ENCODE results near the gene MYO7B.
"Not testable (repeated sequence)": the region's sequence is repeated elsewhere in the genome, so short reads cannot be mapped to it uniquely, and the experiment has no call there.

MYO7B gene

DNA sequence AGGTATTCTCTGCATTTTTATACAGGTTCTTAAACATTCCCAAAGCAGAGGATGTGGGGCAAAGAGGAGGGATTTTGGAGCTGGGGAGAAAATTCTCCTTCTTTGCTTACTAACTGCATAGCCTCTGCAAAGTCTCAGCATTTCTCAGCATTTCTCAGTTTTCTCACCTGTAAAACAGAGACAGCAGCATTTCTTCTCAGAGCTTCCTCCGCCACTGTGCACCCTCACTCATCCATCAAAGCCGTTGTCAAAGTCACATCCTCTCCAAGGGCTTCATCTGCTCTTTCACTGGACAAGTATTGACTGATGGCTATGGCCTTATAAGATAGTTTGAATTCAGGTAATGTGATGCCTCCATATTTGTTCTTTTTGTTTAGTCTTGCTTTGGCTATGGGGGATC lies 17.4 kb downstream of the MYO7B start:
- no peak for DNase-seq

DNA sequence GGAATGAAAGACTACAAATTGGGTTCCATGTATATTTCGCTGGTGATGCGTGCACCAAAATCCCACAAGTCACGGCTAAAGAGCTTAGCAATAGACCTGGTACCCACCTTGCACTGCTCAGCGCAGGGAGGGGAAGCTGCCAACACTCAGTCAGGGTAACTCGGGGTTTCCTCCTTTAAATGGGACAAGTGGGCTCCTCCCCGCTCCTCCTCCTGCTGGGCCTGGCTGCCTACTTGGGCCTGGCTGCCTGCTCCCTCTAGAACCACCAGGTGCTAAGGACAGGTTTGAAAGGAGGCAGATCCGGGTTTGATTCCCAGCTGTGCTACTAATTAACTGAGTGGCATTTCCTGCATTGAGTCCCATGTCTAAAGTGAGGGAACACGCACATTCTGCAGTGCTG lies 23.4 kb downstream of the MYO7B start:
- no peak for DNase-seq

DNA sequence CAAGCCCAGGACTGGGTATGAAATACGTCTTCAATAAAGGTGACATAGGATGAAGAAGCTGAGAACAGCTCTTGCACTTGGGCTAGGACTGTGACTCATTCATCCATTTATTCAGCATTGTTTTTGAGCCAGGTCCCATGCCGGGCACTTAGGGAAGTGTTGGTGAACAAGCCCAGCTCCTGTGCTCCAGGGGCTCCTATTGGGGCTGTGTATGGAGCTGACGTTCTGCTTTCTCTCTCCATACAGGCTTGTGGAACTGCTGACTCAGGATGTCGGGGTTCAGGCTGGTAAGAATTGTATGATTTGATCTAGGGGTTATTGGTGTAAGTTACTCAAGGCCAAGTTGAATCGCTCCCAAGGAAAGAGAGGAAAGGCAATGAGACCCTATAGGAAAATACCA lies 24.0 kb downstream of the MYO7B start:
- DNase-seq = no peak

DNA sequence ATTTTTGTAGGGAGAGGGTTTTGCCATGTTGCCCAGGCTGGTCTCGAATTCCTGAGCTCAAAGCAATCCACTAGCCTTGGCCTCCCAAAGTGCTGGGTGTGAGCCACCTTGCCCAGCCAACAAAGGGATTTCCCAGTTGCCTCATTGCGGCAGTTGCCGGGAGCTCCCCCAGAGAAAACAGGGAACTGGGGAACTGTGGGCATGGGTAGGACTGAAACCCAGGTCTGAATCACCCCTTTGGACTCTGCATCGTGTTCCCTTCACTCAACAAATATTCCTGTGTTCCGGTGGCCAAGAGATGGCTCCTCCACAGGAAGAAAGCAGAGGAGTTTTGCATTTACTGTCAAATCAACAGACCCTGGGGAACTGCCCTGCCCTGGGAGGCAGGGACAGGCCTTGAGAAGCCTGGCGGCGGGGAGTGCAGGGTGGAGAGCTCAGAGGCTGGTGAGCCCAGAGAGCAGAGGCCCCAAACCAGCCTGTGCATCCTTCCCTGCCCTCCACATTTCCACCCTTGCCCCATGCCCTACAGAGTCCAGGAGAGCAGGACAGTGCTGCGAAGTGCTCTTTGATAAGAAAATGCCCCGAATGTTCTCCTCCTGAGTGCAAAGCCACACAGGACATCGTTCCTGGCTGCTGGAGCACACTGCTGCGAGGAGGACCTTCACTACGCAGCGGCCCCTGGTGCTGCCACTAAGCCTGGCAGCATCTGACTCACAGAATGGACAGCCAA lies 24.9 kb downstream of the MYO7B start:
- no peak for DNase-seq

DNA sequence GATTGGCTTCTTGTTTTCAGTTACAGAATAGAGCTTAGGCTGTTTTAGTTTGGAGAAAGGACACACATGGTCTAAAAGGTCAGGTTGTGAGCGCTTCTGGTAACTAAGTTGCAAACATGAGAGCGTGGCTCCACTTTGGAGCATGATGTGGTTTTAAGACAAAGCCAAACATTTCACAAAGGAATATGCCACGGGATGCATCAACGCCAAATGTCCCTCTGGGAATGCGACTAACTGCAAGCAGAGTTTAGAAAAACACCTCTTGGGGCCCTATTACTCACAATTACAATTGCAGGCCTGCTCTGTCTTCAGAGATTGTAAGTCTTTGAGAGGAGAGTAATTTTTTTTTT lies 25.4 kb downstream of the MYO7B start:
- DNase-seq = no peak

DNA sequence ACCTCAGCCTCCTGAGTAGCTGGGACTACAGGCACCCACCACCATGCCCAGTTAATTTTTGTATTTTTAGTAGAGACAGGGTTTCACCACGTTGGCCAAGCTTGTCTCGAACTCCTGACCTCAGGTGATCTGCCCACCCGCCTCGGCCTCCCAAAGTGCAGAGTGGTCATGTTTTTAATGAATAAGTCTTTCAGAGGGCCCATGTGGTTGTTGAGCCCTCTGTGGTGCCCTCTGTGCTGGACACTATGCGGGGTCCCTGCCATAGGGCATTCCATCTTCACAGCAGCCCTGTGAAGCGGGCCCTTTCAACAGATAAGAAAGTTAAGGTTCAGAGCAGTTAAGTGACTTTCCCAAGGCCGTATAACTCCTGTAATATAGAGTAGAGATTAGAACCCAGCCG lies 25.9 kb downstream of the MYO7B start:
- DNase-seq = no peak

DNA sequence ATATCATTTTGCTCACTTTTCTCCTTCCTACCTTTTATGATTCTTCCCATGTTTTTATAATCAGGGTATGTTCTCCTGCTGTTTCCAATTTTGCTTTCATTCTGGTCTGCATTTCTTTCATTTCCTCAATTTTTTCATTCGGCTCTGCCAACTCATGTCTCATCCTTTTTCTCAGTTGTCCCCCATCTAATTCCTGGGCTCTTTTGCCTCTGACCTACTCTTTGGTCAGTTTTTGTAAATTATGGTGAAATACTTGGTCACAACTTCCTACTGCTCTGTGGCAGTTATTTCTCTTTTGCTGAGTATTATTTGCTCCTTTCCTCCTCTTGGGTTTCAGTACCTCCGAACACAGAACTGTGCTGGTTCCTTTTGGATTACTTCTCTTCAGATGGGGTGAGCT lies 27.5 kb downstream of the MYO7B start:
- DNase-seq = no peak

DNA sequence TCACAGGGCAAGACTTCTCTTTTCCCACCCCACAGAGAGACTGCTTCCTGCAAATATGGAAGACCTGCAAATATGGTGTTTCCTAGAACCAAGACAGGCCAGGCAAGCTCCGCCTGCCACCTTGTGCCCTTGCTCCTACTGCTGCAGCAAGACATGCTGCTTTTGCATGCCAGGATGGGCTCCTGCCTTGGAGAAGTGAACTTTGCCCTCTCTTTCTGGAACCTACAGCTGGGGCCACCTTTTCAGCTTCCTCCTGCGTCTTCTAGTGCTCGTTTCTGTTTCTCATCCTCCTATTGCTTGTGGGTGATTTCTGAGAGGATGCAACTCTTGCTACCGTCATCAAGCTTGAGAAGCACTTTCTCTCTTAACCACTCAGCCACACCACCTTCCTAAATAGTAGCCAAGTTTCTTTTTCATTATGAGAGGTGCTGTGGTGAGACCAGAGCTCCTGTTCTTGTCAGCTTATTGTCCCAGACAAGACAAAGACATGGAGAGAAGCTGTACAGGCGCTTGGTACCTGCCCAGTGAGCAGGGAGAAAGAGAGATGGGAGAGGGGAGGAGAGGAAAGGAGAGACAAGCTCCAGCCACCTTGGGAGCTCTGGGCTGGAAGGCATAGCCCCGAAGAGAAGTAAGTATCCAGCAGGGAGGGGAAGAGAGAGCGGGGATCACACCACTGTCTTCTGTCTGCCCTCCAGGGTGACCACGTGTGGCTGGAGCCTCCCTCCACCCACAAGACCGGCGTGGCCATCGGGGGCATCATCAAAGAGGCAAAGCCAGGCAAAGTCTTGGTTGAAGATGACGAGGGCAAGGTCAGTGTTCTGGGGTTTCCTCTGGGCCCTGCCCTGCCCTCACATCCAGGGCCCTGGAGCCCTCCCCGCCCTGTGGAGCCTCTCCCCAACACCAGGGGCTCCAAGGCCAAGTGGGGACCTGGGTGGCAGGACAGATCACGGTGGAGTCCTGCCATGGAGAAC lies 28.3 kb downstream of the MYO7B start:
- DNase-seq = no peak

DNA sequence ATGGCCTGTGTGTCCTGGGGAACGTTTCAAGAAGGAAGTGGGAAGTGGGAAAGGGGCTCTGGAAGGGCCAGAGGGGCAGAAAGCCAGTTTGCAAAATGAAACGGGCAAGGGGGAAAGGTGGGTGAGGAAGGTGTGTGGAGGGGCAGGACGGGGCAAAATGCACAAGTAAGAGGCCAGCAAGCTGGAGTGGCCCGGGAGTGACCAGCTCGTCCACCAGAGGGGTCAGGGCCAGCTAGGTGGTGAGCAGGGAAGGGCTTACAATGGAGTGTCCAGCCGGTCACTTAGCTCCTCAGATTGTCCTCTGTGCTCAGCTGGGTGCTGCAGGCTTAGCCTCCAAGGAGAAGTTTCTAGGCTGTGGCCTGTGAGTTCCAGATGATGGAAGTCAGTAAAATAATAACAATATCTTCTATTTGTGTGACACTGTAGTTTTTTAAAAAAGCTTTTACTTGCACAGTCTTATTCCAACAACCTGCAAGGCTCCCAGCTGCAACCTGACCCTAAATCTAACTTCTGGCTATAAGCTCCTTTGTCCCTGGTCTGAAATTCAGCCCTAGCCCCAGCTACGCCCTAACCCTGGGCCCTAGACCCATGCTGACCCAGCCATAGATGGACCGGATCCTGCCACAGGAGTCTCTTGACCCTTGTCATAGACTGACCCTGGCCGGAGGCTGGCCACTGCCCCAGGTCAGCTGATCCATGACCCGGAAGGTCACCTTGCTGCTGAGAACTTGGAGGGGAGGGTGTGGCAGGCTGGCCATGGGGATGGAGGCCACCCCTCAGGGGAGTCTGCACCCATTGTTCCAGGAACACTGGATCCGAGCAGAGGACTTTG lies 29.2 kb downstream of the MYO7B start:
- DNase-seq = no peak

DNA sequence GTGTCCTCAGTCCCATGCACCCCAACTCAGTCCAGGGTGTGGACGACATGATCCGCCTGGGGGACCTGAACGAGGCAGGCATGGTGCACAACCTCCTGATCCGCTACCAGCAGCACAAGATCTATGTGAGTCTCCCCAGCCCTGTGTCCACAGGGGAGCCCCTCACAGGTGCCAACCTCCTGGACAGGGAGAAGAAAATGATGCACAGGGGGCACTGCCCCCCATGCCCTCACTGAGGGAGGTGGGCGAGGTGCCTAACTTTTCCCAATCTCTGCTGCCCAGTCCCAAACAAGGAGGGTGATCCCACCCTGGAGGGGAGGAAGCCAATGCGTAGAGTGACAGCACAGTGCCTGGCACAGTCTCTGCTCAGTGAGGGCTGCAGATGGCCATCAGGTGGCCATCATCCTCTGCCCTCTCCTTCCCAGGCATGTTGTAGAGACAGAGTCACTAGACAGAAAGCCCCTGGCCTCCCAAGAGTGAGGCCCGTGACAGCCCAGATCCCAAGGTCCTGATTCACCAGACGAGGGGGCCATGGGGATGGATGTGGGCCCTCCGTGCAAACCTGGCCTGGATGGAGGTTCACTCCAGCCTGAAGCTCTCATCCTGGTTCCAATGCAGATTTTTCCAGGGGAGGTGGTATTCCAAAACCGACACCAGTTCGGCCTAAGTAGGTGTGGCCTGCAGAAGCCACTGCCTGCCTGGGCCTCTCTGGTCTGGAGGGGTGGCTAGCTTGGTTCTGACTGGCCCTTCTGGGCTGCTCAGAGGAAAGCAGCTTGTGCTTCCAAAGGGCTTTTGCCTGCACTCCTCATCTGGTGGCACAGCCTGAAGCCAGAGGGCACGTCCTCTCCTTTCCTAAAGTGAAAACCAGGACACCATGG lies 30.0 kb downstream of the MYO7B start:
- no peak for DNase-seq

DNA sequence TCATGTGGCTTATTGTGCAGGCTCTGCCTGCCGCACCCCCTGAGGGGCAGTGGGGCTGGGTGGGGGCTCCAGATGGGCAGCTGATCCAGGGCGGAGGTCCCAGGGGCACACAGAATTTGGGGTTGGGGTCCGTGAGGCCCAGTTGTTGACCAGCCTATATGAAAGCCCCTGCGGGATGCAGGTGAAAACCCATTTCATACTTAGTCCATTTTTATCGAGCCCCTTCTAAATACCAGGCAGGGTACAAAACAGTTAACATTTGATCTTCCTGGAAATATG lies 30.6 kb downstream of the MYO7B start:
- DNase-seq = no peak

DNA sequence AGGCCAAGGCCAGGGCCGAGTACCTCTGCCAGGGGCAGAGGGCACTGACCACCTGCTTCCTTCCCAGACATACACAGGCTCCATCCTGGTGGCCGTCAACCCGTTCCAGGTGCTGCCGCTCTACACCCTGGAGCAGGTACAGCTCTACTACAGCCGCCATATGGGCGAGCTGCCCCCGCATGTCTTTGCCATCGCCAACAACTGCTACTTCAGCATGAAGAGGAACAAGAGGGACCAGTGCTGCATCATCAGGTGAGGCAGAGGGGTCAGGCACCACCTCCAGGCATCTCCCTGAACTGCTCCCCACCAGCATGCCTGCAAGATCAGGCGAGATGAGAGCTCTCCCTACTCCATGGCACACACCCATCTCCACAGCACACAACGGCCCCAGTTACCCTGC lies 31.1 kb downstream of the MYO7B start:
- DNase-seq = no peak

DNA sequence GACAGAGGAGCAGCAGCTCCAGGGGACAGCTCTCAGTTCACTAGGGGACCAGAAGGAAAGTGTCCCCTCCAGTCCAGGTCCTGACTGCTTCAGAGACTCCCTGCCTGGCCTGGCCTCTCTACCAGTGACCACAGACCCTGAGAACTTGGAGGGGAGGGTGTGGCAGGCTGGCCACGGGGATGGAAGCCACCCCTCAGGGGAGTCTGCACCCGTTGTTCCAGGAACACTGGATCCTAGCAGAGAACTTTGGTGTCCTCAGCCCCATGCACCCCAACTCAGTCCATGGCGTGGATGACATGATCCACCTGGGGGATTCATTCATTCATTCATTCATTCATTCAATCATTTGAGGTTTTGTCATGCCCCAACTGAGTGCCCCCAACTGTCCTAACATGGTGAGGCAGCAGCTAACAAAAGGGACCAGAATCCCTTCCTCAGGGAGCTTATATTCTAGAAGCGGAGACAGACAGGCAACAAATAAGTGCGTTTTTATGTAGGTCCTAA lies 31.9 kb downstream of the MYO7B start:
- DNase-seq = no peak

DNA sequence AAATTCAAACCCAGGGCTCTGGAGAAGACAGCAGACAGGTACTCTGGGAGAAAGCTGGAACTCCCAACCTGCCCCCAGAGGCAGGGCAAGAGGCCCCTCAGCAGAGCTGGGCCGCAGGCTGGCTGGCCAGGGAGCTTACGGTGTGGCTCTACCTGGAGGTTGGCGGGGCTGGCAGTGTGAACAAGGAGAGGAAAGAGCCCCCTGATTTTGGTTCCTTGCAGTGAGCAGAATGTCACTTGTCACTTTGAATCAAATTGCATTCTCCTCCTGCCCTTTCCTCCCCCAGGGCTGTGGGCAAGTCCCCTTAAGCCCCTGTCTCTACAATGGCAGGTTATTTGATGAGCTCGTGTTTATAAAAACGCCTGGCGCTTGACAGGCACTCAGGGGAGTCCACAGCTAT lies 32.6 kb downstream of the MYO7B start:
- DNase-seq = no peak

DNA sequence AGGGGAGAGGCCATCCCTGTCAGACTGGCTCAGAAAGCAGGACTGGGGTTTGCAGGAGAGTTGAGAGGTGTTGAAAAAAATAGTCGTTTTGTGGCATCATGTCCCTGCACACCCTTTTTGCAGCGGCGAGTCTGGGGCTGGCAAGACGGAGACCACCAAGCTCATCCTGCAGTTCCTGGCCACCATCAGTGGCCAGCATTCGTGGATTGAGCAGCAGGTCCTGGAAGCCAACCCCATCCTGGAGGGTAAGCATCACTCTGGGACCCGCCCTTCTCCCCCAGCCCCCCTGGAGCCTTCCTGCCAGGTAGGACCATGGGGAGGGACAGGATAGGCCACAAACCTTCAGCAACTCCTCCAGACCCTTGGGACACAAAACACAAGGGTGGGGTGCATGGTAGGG lies 34.2 kb downstream of the MYO7B start:
- no peak for DNase-seq

DNA sequence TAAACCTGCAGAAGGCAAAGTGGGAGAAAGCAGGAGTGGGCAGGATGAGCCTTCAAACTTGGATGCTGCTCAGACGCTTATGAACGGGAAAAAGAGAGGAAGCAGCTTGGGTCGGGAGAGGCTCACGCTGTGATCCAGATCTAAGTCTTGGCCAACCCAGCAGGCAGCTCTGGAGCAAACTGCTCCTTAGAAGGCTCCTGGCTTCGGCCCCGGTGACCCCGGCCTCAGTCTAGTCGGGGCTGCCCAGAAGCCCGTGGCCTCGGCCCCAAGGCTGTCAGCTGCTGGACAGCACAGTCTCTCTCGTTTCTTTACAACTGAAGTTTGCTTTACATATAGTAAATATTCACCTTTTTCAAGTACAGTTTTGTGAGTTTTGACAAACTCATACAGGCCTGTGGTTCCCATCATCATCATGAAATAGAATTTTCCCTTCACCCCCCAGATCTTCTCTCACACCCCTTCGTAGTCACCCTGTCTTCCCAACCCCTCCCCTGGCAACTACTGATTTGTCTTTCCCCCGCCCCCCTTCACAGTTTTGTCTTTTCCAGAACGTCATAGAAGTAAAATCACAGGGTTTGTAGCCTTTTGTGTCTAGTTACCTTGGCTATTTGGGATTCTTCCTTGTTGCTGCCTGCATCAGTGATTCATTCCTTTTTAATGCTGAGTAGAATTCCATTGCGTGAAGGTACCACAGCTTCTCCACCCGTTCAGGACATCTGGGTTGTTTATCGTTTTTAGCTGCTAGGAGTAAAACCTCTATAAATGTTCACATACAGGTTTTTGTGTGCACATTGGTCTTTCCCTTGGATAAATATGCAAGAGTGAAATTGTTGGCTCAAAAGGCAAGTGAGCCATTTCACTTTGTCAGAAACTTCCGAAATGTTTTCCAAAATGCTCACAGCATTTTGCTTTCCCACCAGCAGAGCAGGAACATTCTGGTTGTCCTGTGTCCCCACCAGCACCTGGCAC lies 35.1 kb downstream of the MYO7B start:
- no peak for DNase-seq

DNA sequence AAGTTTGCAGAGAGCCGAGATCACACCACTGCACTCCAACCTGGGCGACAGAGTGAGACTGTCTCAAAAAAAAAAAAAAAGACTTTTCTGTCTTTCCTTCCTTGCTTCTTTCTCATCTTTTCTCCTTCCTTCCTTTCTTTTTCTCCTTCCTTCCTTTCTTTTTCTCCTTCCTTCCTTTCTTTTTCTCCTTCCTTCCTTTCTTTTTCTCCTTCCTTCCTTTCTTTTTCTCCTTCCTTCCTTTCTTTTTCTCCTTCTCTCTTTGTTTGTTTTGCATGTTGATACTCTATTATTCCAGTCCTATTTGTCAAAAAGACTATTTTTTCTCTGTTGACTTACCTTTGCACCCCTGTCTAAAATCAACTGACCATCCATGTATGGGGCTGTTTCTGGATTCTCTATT lies 36.9 kb downstream of the MYO7B start:
- not testable (repeated sequence) for DNase-seq

DNA sequence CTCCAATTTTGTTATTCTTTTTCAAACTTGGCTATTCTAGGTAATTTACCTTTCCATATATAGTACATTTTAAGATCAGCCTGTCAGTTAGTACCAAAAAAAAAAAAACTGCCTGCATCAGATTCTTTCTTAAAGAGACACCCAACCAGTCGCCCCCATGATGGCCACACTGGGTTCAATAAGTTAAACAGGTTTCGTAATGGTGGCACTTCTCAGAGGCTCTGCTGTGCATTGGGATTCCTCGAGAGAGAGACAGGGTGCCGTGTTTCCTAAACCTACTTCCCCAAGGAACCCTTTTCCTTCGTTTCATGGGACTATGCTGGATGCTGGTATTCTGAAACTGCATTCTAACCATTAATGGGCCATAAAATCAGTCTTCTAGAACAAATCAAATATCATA lies 37.4 kb downstream of the MYO7B start:
- DNase-seq = no peak

DNA sequence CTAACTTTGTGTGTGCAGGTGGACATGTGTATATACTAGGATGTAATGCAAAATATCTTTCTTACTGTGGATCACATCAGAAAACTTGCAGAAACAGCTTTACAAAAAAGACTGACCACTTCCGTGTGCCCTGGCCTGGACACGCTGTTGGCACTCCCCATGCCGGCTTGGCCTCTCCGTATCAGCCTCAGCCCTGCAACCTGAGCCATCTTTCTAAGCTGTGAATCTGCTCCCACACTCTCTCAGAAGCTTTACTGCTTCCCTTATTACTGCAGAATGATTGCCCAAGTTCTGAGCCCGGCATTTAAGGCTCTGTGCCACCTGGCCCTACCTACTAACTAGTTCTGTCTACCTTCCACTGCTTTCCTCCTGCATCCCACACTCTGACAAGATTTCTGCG lies 37.8 kb downstream of the MYO7B start:
- DNase-seq = no peak

DNA sequence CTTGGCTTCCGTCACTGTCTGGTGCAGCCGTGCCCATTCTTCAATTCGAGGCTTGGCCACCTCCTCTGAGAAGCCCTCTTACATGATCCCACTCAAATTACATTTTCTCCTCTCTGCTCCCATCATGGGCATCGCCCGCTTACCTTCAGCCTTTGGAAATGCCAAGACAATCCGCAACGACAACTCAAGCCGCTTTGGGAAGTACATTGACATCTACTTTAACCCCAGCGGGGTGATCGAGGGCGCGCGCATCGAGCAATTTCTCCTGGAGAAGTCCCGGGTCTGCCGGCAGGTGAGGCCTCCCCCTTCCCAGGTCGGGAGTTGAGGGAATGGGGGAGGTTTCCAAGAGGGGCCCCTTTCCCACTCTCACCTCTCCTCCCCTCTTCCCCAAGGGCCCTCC lies 38.3 kb downstream of the MYO7B start:
- no peak for DNase-seq

DNA sequence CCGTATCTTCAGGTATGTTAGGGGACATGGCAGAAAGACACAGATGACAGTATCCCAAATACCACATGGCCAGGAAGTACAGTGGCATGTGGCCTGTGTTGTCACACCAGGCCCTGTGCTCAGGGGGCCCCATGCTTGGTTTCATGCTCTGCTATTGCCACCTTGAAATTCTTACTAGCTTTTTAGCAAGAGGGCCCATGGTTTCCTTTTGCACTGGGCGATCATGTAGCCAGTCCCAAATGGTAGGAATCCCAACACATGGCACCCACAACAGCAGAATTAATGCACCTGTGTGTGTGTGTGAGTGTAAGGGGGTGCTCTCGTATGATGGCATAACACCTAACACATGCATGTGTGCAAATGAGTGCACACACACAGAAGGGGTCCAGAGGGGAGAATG lies 39.2 kb downstream of the MYO7B start:
- no peak for DNase-seq

Data from activated gamma-delta T cell treated with Interleukin-2 at 50 U/mL for 16 hours (primary cell).